ENCODE measurements around the gene ZNF205. TPM values are rescaled to one million over a fixed set of nuclear protein-coding genes. Genes with fewer than 3 reads are reported as not detected.

The ZNF205 gene
- total and polyA plus RNA-seq, 10 of the 15 experiments (the other 5 are each of a cell fraction or from before 2014, with no cell fraction given), result 0.26 to 1.5 (median 0.78) TPM; not detected in 2

DNA sequence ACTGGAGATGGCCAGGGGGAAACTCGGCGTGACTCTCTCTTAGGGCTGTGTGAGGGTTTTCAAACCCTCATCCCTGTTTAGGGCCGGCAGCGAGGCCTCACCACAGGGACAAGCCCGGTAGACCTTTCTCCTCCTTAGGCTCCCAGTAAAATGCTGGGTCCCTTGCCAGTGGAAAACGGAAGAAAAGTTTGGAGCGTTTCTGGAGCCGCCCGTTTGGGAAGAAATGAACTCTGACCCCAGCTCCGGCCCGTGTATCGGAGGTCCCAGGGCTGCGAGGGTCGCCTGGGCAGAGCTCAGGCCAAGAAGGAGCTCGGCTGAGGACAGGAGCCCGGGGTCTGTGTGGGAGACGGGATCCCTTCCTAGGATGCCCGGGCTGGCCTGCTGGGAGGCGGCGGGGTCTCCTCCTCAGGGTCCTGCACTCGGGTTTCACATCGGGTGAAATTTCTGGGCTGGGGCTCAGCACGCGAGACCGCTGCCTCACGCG is 45.7 kb downstream of the ZNF205 start:
- ChIA-PET RAD21 (ENCODE audit: unreplicated experiment) (interaction anchor here (1.0 to 2.5 kb wide), 6 partner anchors 8 to 100 kb away, joined by 3 to 11 read pairs (median 4); partner anchors contain the start of gene IL32), SMC1A (ENCODE audit: uncharacterized antibody, unreplicated experiment) (interaction anchor here (0.9 to 1.6 kb wide), 5 partner anchors 10 to 80 kb away, joined by 3 to 5 read pairs (median 4); no protein-coding TSS in a partner anchor), POLR2A (interaction anchor here (1.3 to 3.6 kb wide), 6 partner anchors 10 to 56 kb away, joined by 3 to 16 read pairs (median 6); partner anchors contain the start of gene ZNF213), CTCF (interaction anchor here (0.8 to 3.5 kb wide), 7 partner anchors 10 to 239 kb away, joined by 3 to 18 read pairs (median 4); partner anchors contain the start of gene ZNF213)
- in situ Hi-C loops (cut with MboI), result no loop called here
- Histone ChIP-seq H3K27ac (ENCODE audit: control insufficient read depth, insufficient read depth) (no peak overlapping the region), H3K4me1 (ENCODE audit: control insufficient read depth, insufficient read depth, low read length) (peaks cover 17% of the 10 kb centered on the region), H3K79me2 (ENCODE audit: control insufficient read depth, insufficient read depth, low read length) (no peaks in the 10 kb centered on the region), H3K9me3 (replicated peaks; ENCODE audit: control insufficient read depth, insufficient read depth, low read length) (no peaks in the 10 kb centered on the region; the same call in 2 of the 3 replicates), H2AFZ (ENCODE audit: control insufficient read depth, low read depth, low read length) (peak overlapping the region; percentile 45), H4K20me1 (ENCODE audit: control insufficient read depth, insufficient read depth) (no peaks in the 10 kb centered on the region), H3K36me3 (ENCODE audit: control insufficient read depth in 2 of 2, insufficient read depth in 2 of 2, low read length in 1 of 2) (no peaks in the 10 kb centered on the region), H3K4me2 (ENCODE audit: control insufficient read depth, insufficient read depth) (peak overlapping the region; percentile 78), H3K27me3 (replicated peaks in 1 of 2; ENCODE audit: control insufficient read depth in 2 of 2, insufficient read depth in 2 of 2, low read length in 1 of 2) (peaks cover 0 to 2% of the 10 kb centered on the region in 2 experiments; a peak in 1 of 4 replicates), H3K9ac (ENCODE audit: control insufficient read depth, insufficient read depth, low read length) (peak overlapping the region; percentile 58; the same call in 1 of the 2 replicates), H3K4me3 (peak overlapping the region; percentile 96)
- ATAC-seq (peak; percentile 35), DNase-seq (ENCODE audit: low read depth, low spot score) (no peak), FAIRE-seq (no peak)
- TF ChIP-seq STAT3 (IDR thresholded peaks at IDR 0.05; ENCODE audit: low read depth, low read length) (no peak), NR2F1 (conservative IDR thresholded peaks at IDR 0.05) (peak; percentile 16; the same call in 1 of the 2 replicates), CEBPB (IDR thresholded peaks at IDR 0.05; ENCODE audit: borderline replicate concordance in 1 of 2, low read depth in 2 of 2, low read length in 2 of 2) (no peak), ZZZ3 (IDR thresholded peaks at IDR 0.05; ENCODE audit: control insufficient read depth, insufficient read length, low read depth) (no peak), ELK1 (IDR thresholded peaks at IDR 0.05; ENCODE audit: low read depth, low read length) (no peak), GATAD2B (conservative IDR thresholded peaks at IDR 0.05; ENCODE audit: low read depth) (peak; percentile 42; the same call in 1 of the 2 replicates)
- TF ChIP-seq, protein P1, sequence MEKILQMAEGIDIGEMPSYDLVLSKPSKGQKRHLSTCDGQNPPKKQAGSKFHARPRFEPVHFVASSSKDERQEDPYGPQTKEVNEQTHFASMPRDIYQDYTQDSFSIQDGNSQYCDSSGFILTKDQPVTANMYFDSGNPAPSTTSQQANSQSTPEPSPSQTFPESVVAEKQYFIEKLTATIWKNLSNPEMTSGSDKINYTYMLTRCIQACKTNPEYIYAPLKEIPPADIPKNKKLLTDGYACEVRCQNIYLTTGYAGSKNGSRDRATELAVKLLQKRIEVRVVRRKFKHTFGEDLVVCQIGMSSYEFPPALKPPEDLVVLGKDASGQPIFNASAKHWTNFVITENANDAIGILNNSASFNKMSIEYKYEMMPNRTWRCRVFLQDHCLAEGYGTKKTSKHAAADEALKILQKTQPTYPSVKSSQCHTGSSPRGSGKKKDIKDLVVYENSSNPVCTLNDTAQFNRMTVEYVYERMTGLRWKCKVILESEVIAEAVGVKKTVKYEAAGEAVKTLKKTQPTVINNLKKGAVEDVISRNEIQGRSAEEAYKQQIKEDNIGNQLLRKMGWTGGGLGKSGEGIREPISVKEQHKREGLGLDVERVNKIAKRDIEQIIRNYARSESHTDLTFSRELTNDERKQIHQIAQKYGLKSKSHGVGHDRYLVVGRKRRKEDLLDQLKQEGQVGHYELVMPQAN (conservative IDR thresholded peaks at IDR 0.05), result no peak
- TF ChIP-seq, protein P2, sequence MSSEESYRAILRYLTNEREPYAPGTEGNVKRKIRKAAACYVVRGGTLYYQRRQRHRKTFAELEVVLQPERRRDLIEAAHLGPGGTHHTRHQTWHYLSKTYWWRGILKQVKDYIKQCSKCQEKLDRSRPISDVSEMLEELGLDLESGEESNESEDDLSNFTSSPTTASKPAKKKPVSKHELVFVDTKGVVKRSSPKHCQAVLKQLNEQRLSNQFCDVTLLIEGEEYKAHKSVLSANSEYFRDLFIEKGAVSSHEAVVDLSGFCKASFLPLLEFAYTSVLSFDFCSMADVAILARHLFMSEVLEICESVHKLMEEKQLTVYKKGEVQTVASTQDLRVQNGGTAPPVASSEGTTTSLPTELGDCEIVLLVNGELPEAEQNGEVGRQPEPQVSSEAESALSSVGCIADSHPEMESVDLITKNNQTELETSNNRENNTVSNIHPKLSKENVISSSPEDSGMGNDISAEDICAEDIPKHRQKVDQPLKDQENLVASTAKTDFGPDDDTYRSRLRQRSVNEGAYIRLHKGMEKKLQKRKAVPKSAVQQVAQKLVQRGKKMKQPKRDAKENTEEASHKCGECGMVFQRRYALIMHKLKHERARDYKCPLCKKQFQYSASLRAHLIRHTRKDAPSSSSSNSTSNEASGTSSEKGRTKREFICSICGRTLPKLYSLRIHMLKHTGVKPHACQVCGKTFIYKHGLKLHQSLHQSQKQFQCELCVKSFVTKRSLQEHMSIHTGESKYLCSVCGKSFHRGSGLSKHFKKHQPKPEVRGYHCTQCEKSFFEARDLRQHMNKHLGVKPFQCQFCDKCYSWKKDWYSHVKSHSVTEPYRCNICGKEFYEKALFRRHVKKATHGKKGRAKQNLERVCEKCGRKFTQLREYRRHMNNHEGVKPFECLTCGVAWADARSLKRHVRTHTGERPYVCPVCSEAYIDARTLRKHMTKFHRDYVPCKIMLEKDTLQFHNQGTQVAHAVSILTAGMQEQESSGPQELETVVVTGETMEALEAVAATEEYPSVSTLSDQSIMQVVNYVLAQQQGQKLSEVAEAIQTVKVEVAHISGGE (CRISPR knock-in tag; IDR thresholded peaks at IDR 0.05), result no peak
- no TSS peak for BruUV-seq (replicated peaks)
- intact Hi-C loops (cut with micrococcal nuclease; ENCODE audit: unreplicated experiment), result loop anchor here (1.0 to 10.0 kb wide), 2 partner anchors 8 to 107 kb away; no protein-coding TSS in a partner anchor
- WGBS (ENCODE audit: insufficient coverage, insufficient replicate concordance, low lambda C conversion rate, missing lambda C conversion rate), result under 1% methylated on average over 27 of the region's 27 CpGs

Data from GM12878 (cell line).